Measurements from ENCODE around the gene CRELD1.

The CRELD1 gene

GRCh38 chr3:9906480-9906879, 27.2 kb upstream of the CRELD1 start:
- no peak for DNase-seq

- no peak for DNase-seq
Observed at GRCh38 chr3:9908286-9908685, 25.3 kb upstream of the CRELD1 start.

- DNase-seq, result no peak
Observed at GRCh38 chr3:9909221-9910013, 24.2 kb upstream of the CRELD1 start.

- DNase-seq, result no peak
Observed at GRCh38 chr3:9911863-9912262, 21.8 kb upstream of the CRELD1 start.

GRCh38 chr3:9912294-9912935, 21.2 kb upstream of the CRELD1 start:
- no peak for DNase-seq

GRCh38 chr3:9913601-9914000, 20.0 kb upstream of the CRELD1 start:
- DNase-seq, result no peak

- DNase-seq, result no peak
Observed at GRCh38 chr3:9914011-9914410, 19.6 kb upstream of the CRELD1 start.

GRCh38 chr3:9914559-9915253, 18.9 kb upstream of the CRELD1 start:
- no peak for DNase-seq

GRCh38 chr3:9915254-9916141, 18.1 kb upstream of the CRELD1 start:
- no peak for DNase-seq

- no peak for DNase-seq
Observed at GRCh38 chr3:9916346-9916733, 17.3 kb upstream of the CRELD1 start.

GRCh38 chr3:9916734-9917680, 16.6 kb upstream of the CRELD1 start, which contains the start of gene IL17RC:
IL17RC (plus strand) TSS chr3:9917098; CDS start chr3:9917316, 218 bp downstream.
- DNase-seq, result no peak

- DNase-seq, result no peak
Observed at GRCh38 chr3:9917820-9918219, 15.8 kb upstream of the CRELD1 start.

- DNase-seq, result no peak
Observed at GRCh38 chr3:9918261-9919038, 15.2 kb upstream of the CRELD1 start.

- no peak for DNase-seq
Observed at GRCh38 chr3:9928158-9928557, 5.5 kb upstream of the CRELD1 start.

- no peak for DNase-seq
Observed at GRCh38 chr3:9930804-9931418, 2.7 kb upstream of the CRELD1 start.

GRCh38 chr3:9932535-9932842, 1.1 kb upstream of the CRELD1 start:
- DNase-seq, result no peak

- DNase-seq, result no peak
Observed at GRCh38 chr3:9932843-9933560, 632 bp upstream of the CRELD1 start.

GRCh38 chr3:9934235-9934621, 594 bp downstream of the CRELD1 start:
- no peak for DNase-seq

GRCh38 chr3:9934993-9935392, 1.4 kb downstream of the CRELD1 start:
- no peak for DNase-seq

- DNase-seq, result no peak
Observed at GRCh38 chr3:9935966-9936510, 2.4 kb downstream of the CRELD1 start.
